GM12878 (cell line): ENCODE results near the gene SLF1. TPM values are rescaled to one million over a fixed set of nuclear protein-coding genes. Genes with fewer than 3 reads are reported as not detected.

ENCODE experiments used
- ATAC-seq: fragments of 200-7000 bp; cut with Tn5 transposase; 3 replicates; pipeline ENCODE4 v1.9.1; 2020; ENCODE audit warnings: mild to moderate bottlenecking, moderate library complexity
- BruUV-seq: library from RNA; stranded (reverse); fragments of 400-500 nt; replicated peaks from 2 replicates; lab custom pipeline; 2021; lab: Mats Ljungman, UMichigan
- CTCF ChIA-PET: fragments of 300-600 bp; sonication (Branson Sonifier 250); formaldehyde crosslinking; extraction: SDS; loops from one replicate; lab custom pipeline; 2021; ENCODE audit warnings: inconsistent platforms; lab: Yijun Ruan, JAX
- POLR2A ChIA-PET: fragments of 350-600 bp; formaldehyde crosslinking; extraction: SDS; loops from one replicate; lab custom pipeline; 2021; ENCODE audit warnings: inconsistent platforms; lab: Charles Lee
- RAD21 ChIA-PET: fragments of 300-600 bp; sonication (Branson Sonifier 250); formaldehyde crosslinking; loops from one replicate; lab custom pipeline; 2023; ENCODE audit warnings: antibody characterized with exemption; ENCODE audit not compliant: unreplicated experiment; lab: Charles Lee
- SMC1A ChIA-PET: fragments of 300-600 bp; sonication (Branson Sonifier 250); formaldehyde crosslinking; loops from one replicate; lab custom pipeline; 2023; ENCODE audit not compliant: unreplicated experiment, uncharacterized antibody; lab: Charles Lee
- DNase-seq: peaks from one replicate; pipeline ENCODE4 v3.0.0-alpha.2; 2011; ENCODE audit warnings: low read depth, low spot score
- FAIRE-seq: peaks from 3 replicates; lab custom pipeline; 2011; peaks lifted over from hg19 to GRCh38; lab: Jason Lieb, UNC
- H2AFZ ChIP-seq: 2 replicates; pipeline ENCODE4 v1.6.0; 2011; ENCODE audit warnings: low read depth, low read length, control low read depth; ENCODE audit not compliant: control insufficient read depth
- H3K27ac ChIP-seq: 2 replicates; pipeline ENCODE4 v1.5.1; 2011; ENCODE audit warnings: control low read depth; ENCODE audit not compliant: control insufficient read depth, insufficient read depth
- H3K27me3 ChIP-seq, 2 experiments: replicated peaks in 1 of 2; 2 replicates each; pipeline versions ENCODE4 v1.6.0 to v1.6.1; 2011; ENCODE audit warnings: low read length in 1 of 2; ENCODE audit not compliant: control insufficient read depth in 2 of 2, insufficient read depth in 2 of 2
- H3K36me3 ChIP-seq, 2 experiments: 2 replicates each; pipeline ENCODE4 v1.5.1; 2011; ENCODE audit warnings: low read length in 1 of 2; ENCODE audit not compliant: control insufficient read depth in 2 of 2, insufficient read depth in 2 of 2
- H3K4me1 ChIP-seq: 2 replicates; pipeline ENCODE4 v1.6.1; 2011; ENCODE audit warnings: mild to moderate bottlenecking, low read length, moderate library complexity, mixed read lengths; ENCODE audit not compliant: control insufficient read depth, insufficient read depth
- H3K4me2 ChIP-seq: 2 replicates; pipeline ENCODE4 v1.6.0; 2011; ENCODE audit warnings: control low read depth; ENCODE audit not compliant: control insufficient read depth, insufficient read depth
- H3K4me3 ChIP-seq: fragments of 200-600 bp; sonication (generic); 2 replicates; pipeline ENCODE4 v1.5.1; 2016
- H3K79me2 ChIP-seq: 2 replicates; pipeline ENCODE4 v1.6.0; 2011; ENCODE audit warnings: low read length; ENCODE audit not compliant: control insufficient read depth, insufficient read depth
- H3K9ac ChIP-seq: 2 replicates; pipeline ENCODE4 v1.8.0; 2011; ENCODE audit warnings: low read length, control low read depth, mixed read lengths; ENCODE audit not compliant: control insufficient read depth, insufficient read depth
- H3K9me3 ChIP-seq: replicated peaks from 3 replicates; pipeline ENCODE4 v1.5.1; 2011; ENCODE audit warnings: mild to moderate bottlenecking, low read length; ENCODE audit not compliant: control insufficient read depth, insufficient read depth
- H4K20me1 ChIP-seq: 2 replicates; pipeline ENCODE4 v1.6.0; 2011; ENCODE audit not compliant: control insufficient read depth, insufficient read depth
- ATF2 ChIP-seq: IDR thresholded peaks from 2 replicates; pipeline ENCODE4 v1.6.1; 2012; ENCODE audit warnings: low read length, inconsistent platforms
- BCL11A ChIP-seq: IDR thresholded peaks from 2 replicates; pipeline ENCODE4 v1.6.1; 2011; ENCODE audit warnings: low read depth, low read length
- CEBPB ChIP-seq, 2 experiments: fragments of 150-350 bp in 1 of 2; IDR thresholded peaks; 2 replicates each; pipeline ENCODE4 v1.6.1; 2012 to 2014; ENCODE audit warnings: low read depth in 2 of 2, low read length in 2 of 2, borderline replicate concordance in 1 of 2, inconsistent platforms in 1 of 2
- CTCF ChIP-seq, 3 experiments: IDR thresholded peaks in 2 of 3; conservative IDR thresholded peaks in 1 of 3; 2 replicates each; pipeline ENCODE4 v1.5.1; 2011; ENCODE audit warnings: low read depth in 3 of 3, low read length in 3 of 3, mild to moderate bottlenecking in 3 of 3, control low read depth in 2 of 3, moderate library complexity in 2 of 3, inconsistent platforms in 1 of 3, mixed read lengths in 1 of 3; ENCODE audit not compliant: control insufficient read depth in 2 of 3, insufficient read depth in 1 of 3; ENCODE audit errors: extremely low read depth in 1 of 3
- DPF2 ChIP-seq: fragments of 450-650 bp; IDR thresholded peaks from 2 replicates; pipeline ENCODE4 v1.6.1; 2017; ENCODE audit warnings: mild to moderate bottlenecking
- KLF5 ChIP-seq: fragments of 450-650 bp; IDR thresholded peaks from 2 replicates; pipeline ENCODE4 v1.6.1; 2014; ENCODE audit warnings: mild to moderate bottlenecking; ENCODE audit not compliant: partially characterized antibody
- LARP7 ChIP-seq: fragments of 450-650 bp; IDR thresholded peaks from 2 replicates; pipeline ENCODE4 v1.6.1; 2017; ENCODE audit warnings: mild to moderate bottlenecking
- MEF2B ChIP-seq: fragments of 450-650 bp; IDR thresholded peaks from 2 replicates; pipeline ENCODE4 v1.6.1; 2018; ENCODE audit warnings: mild to moderate bottlenecking, moderate library complexity; ENCODE audit not compliant: partially characterized antibody, poor library complexity, severe bottlenecking
- NFYA ChIP-seq: IDR thresholded peaks from 2 replicates; pipeline ENCODE4 v1.6.1; 2011; ENCODE audit warnings: low read depth, mild to moderate bottlenecking, low read length, improper control_type of control experiment, borderline replicate concordance
- RAD21 ChIP-seq: IDR thresholded peaks from 2 replicates; pipeline ENCODE4 v1.6.1; 2011; ENCODE audit warnings: mild to moderate bottlenecking, low read depth, low read length, moderate library complexity; ENCODE audit not compliant: insufficient read depth
- RB1 ChIP-seq: fragments of 450-650 bp; formaldehyde crosslinking; IDR thresholded peaks from 2 replicates; pipeline ENCODE4 v1.6.1; 2017; ENCODE audit warnings: mild to moderate bottlenecking, borderline replicate concordance
- RELA ChIP-seq: fragments of 450-650 bp; IDR thresholded peaks from 2 replicates; pipeline ENCODE4 v1.8.0; 2014; ENCODE audit warnings: borderline replicate concordance; ENCODE audit not compliant: partially characterized antibody
- SIX5 ChIP-seq: IDR thresholded peaks from 2 replicates; pipeline ENCODE4 v1.6.1; 2011; ENCODE audit warnings: mild to moderate bottlenecking, low read depth, low read length, moderate library complexity; ENCODE audit not compliant: severe bottlenecking
- STAT1 ChIP-seq: fragments of 450-650 bp; conservative IDR thresholded peaks from 2 replicates; pipeline ENCODE4 v1.6.1; 2014; ENCODE audit warnings: antibody characterized with exemption, mild to moderate bottlenecking
- ZNF24 ChIP-seq: fragments of 450-650 bp; IDR thresholded peaks from 2 replicates; pipeline ENCODE4 v1.6.1; 2017; ENCODE audit warnings: antibody characterized with exemption, mild to moderate bottlenecking
- ZZZ3 ChIP-seq: IDR thresholded peaks from 2 replicates; pipeline ENCODE4 v1.6.1; 2011; ENCODE audit warnings: low read depth; ENCODE audit not compliant: control insufficient read depth, insufficient read length
- WGBS: methylation state at CpG from one replicate; pipeline ENCODE4 v1.1.6; 2016; ENCODE audit warnings: low lambda C conversion rate; ENCODE audit not compliant: insufficient replicate concordance, insufficient coverage; ENCODE audit errors: missing lambda C conversion rate; 5-methylcytosine and 5-hydroxymethylcytosine counted together
- in situ Hi-C: fragments of 300-500 bp; cut with MboI; formaldehyde crosslinking; loops from 9 replicates; pipeline ENCODE4 v1.14.3; 2018; ENCODE audit warnings: mixed read lengths
- intact Hi-C: fragments of 100-400 bp; cut with micrococcal nuclease; formaldehyde crosslinking; loops from one replicate; pipeline ENCODE4 v1.14.2; 2022; ENCODE audit not compliant: unreplicated experiment
- polyA plus RNA-seq, 11 experiments: library from polyadenylated mRNA; depleted of rRNA in 4 of 11; unstranded in 6 of 11; stranded (reverse) in 5 of 11; fragments of >200 nt; fragmentation: Nextera tagmentation in 4 of 11; fragmentation: Illumina TruSeq in 1 of 11; extraction: Ambion mirVana in 4 of 11; extraction: Trizol in 1 of 11; gene quantifications; 1 replicate in 1 of 11; 2 replicates in 10 of 11; pipeline versions ENCODE4 v1.2.1 to v1.2.3, GENCODE V29; 2011 to 2016; ENCODE audit warnings: inconsistent platforms in 2 of 11, missing spikeins in 2 of 11, low read depth in 1 of 11
- total RNA-seq, 4 experiments: library from RNA; depleted of rRNA in 3 of 4; stranded (reverse); fragments of >200 nt in 3 of 4; fragmentation: Illumina TruSeq in 1 of 4; extraction: Trizol in 1 of 4; gene quantifications; 2 replicates each; pipeline versions ENCODE4 v1.2.1 to v1.2.3, GENCODE V29; 2013 to 2021
- TF ChIP-seq, protein P1 (sequence below): fragments of 450-650 bp; IDR thresholded peaks from 2 replicates; pipeline ENCODE4 v1.6.1; 2017; ENCODE audit warnings: mild to moderate bottlenecking, moderate library complexity

The SLF1 gene
- total and polyA plus RNA-seq, 10 of the 15 experiments (the other 5 are each of a cell fraction or from before 2014, with no cell fraction given) = 8.1 to 27.0 (median 13.4) TPM

DNA sequence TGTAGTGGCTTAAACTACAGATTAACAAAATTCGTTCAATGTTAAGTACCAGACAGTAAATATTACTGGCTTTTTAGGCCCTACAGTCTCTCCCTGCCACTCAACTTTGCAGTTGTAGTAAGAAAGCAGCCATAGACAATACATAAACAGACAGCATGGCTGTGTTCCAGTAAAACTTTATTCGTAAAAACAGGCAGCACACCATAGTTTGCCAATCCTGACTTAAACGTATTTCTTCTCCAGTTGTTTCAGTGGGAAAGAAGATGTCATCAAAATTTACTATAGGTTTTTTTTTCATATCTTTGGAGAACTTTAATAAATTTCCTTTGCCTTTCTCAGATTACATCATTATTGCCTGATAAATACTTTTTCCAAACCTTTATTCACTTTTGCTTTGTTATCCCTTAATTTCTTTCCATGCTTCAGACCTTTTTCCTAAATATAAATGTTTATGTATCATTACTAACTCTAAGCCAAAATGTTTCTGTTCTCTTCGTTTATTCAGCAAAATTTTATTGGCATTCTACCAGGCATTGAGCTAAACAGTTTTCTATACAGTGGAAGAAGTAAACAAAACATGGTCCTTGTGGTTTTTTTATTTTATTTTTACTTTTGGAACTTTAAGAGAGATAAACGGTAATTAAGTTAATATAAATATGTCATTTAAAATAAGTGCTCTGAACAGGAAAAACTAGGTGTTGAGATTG, 64.5 kb downstream of the SLF1 start:
- intact Hi-C loops = no loop called here
- Histone ChIP-seq H3K27ac (no peak overlapping the region), H3K4me1 (no peaks in the 10 kb centered on the region), H3K4me2 (no peak overlapping the region), H3K27me3 (no peaks in the 10 kb centered on the region), H2AFZ (no peak overlapping the region), H3K9ac (no peak overlapping the region), H3K4me3 (no peak overlapping the region), H3K9me3 (no peaks in the 10 kb centered on the region), H3K79me2 (no peaks in the 10 kb centered on the region), H4K20me1 (no peaks in the 10 kb centered on the region), H3K36me3 (no peaks in the 10 kb centered on the region; a peak in 1 of 4 replicates)
- ChIA-PET RAD21 (no interaction called here), SMC1A (interaction anchor here (1.8 kb wide), 1 partner anchor 10 kb away, joined by 4 read pairs; no protein-coding TSS in a partner anchor), POLR2A (no interaction called here), CTCF (interaction anchor here (0.9 to 1.5 kb wide), 2 partner anchors 10 to 55 kb away, joined by 3 read pairs; no protein-coding TSS in a partner anchor)
- FAIRE-seq (no peak), ATAC-seq (no peak), DNase-seq (no peak)
- TF ChIP-seq KLF5 = no peak
- no peak for TF ChIP-seq DPF2
- TF ChIP-seq ZNF24 = no peak
- TF ChIP-seq, protein P1, sequence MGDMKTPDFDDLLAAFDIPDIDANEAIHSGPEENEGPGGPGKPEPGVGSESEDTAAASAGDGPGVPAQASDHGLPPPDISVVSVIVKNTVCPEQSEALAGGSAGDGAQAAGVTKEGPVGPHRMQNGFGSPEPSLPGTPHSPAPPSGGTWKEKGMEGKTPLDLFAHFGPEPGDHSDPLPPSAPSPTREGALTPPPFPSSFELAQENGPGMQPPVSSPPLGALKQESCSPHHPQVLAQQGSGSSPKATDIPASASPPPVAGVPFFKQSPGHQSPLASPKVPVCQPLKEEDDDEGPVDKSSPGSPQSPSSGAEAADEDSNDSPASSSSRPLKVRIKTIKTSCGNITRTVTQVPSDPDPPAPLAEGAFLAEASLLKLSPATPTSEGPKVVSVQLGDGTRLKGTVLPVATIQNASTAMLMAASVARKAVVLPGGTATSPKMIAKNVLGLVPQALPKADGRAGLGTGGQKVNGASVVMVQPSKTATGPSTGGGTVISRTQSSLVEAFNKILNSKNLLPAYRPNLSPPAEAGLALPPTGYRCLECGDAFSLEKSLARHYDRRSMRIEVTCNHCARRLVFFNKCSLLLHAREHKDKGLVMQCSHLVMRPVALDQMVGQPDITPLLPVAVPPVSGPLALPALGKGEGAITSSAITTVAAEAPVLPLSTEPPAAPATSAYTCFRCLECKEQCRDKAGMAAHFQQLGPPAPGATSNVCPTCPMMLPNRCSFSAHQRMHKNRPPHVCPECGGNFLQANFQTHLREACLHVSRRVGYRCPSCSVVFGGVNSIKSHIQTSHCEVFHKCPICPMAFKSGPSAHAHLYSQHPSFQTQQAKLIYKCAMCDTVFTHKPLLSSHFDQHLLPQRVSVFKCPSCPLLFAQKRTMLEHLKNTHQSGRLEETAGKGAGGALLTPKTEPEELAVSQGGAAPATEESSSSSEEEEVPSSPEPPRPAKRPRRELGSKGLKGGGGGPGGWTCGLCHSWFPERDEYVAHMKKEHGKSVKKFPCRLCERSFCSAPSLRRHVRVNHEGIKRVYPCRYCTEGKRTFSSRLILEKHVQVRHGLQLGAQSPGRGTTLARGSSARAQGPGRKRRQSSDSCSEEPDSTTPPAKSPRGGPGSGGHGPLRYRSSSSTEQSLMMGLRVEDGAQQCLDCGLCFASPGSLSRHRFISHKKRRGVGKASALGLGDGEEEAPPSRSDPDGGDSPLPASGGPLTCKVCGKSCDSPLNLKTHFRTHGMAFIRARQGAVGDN = no peak
- no peak for TF ChIP-seq LARP7
- no peak for TF ChIP-seq ATF2
- TF ChIP-seq MEF2B = no peak
- no peak for TF ChIP-seq ZZZ3
- TF ChIP-seq RELA = no peak
- no peak for TF ChIP-seq NFYA
- TF ChIP-seq RB1 = no peak
- TF ChIP-seq CTCF (IDR thresholded peaks at IDR 0.05 in 2 of 3, conservative IDR thresholded peaks at IDR 0.05 in 1 of 3; ENCODE audit: control insufficient read depth in 2 of 3, extremely low read depth in 1 of 3, insufficient read depth in 1 of 3, low read depth in 3 of 3, low read length in 3 of 3) = no peak
- TF ChIP-seq RAD21 = no peak
- TF ChIP-seq BCL11A = no peak
- TF ChIP-seq SIX5 = no peak
- TF ChIP-seq CEBPB (IDR thresholded peaks at IDR 0.05; ENCODE audit: borderline replicate concordance in 1 of 2, low read depth in 2 of 2, low read length in 2 of 2) = no peak
- no peak for TF ChIP-seq STAT1
- BruUV-seq = no TSS peak
- 97% methylated on average over 5 of the region's 5 CpGs for WGBS
- in situ Hi-C loops = loop anchor here (25.0 kb wide), 1 partner anchor 1096 kb away; the partner anchor contains the start of genes NR2F1 and NR2F1-AS1
